HEK293 (cell line): Measurements from ENCODE around the gene TRPM2.

Experiments used
- CTCF ChIA-PET: fragments of 350-600 bp; formaldehyde crosslinking; extraction: SDS; loops from one replicate; lab custom pipeline; 2021; ENCODE audit warnings: antibody characterized with exemption; lab: Yijun Ruan, JAX
- POLR2A ChIA-PET: fragments of 300-600 bp; formaldehyde crosslinking; extraction: SDS; loops from one replicate; lab custom pipeline; 2020; ENCODE audit warnings: antibody characterized with exemption, inconsistent platforms; lab: Yijun Ruan, JAX
- H3K27ac ChIP-seq: fragments of 200-500 bp; sonication (Bioruptor generic); 2 replicates; pipeline ENCODE4 v1.5.1; 2014; ENCODE audit warnings: low read depth, low read length, control low read depth, inconsistent platforms; ENCODE audit errors: extremely low read depth
- H3K36me3 ChIP-seq, 2 experiments: fragments of 200-500 bp in 1 of 2; sonication (Bioruptor generic) in 1 of 2; 1 replicate in 1 of 2; 2 replicates in 1 of 2; pipeline ENCODE4 v1.5.1; 2014 to 2017; ENCODE audit warnings: inconsistent platforms in 2 of 2, low read length in 2 of 2; ENCODE audit not compliant: control insufficient read depth in 2 of 2, insufficient read depth in 1 of 2
- H3K4me1 ChIP-seq: fragments of 200-500 bp; sonication (Bioruptor generic); 2 replicates; pipeline ENCODE4 v1.5.1; 2014; ENCODE audit warnings: mild to moderate bottlenecking, low read length, inconsistent platforms; ENCODE audit not compliant: control insufficient read depth, insufficient read depth
- H3K4me3 ChIP-seq: 2 replicates; pipeline ENCODE4 v1.5.1; 2011; ENCODE audit warnings: low read depth, mild to moderate bottlenecking, control low read depth, low read length, moderate library complexity
- H3K9me3 ChIP-seq: fragments of 200-500 bp; sonication (Bioruptor generic); 2 replicates; pipeline ENCODE4 v1.5.1; 2014; ENCODE audit warnings: low read depth, low read length, inconsistent platforms; ENCODE audit not compliant: control insufficient read depth, insufficient read depth
- FEZF1 ChIP-seq: fragments of 450-650 bp; formaldehyde crosslinking; IDR thresholded peaks from 2 replicates; pipeline ENCODE4 v1.5.1; 2016; ENCODE audit warnings: missing biosample characterization, missing genetic modification characterization
- GLIS1 ChIP-seq: fragments of 450-650 bp; formaldehyde crosslinking; IDR thresholded peaks from 2 replicates; pipeline ENCODE4 v1.5.1; 2016; ENCODE audit warnings: missing biosample characterization, missing genetic modification characterization
- HOXC10 ChIP-seq: sonication (generic); formaldehyde crosslinking; IDR thresholded peaks from 2 replicates; pipeline ENCODE4 v1.8.1; 2023; ENCODE audit warnings: mild to moderate bottlenecking, missing genetic modification reagents
- KLF1 ChIP-seq: fragments of 450-650 bp; formaldehyde crosslinking; IDR thresholded peaks from 2 replicates; pipeline ENCODE4 v1.5.1; 2016; ENCODE audit warnings: missing biosample characterization, missing genetic modification characterization
- KLF16 ChIP-seq: fragments of 450-650 bp; formaldehyde crosslinking; IDR thresholded peaks from 2 replicates; pipeline ENCODE4 v1.5.1; 2017; ENCODE audit warnings: missing biosample characterization, missing genetic modification characterization
- MYNN ChIP-seq: fragments of 450-650 bp; formaldehyde crosslinking; IDR thresholded peaks from 2 replicates; pipeline ENCODE4 v1.5.1; 2016; ENCODE audit warnings: missing biosample characterization, missing genetic modification characterization, borderline replicate concordance
- OSR2 ChIP-seq: fragments of 450-650 bp; formaldehyde crosslinking; IDR thresholded peaks from 2 replicates; pipeline ENCODE4 v1.5.1; 2016; ENCODE audit warnings: missing biosample characterization, missing genetic modification characterization
- PRDM1 ChIP-seq: fragments of 450-650 bp; formaldehyde crosslinking; IDR thresholded peaks from 2 replicates; pipeline ENCODE4; 2016; ENCODE audit warnings: missing biosample characterization, missing genetic modification characterization
- SALL2 ChIP-seq: fragments of 450-650 bp; formaldehyde crosslinking; IDR thresholded peaks from 2 replicates; pipeline ENCODE4 v1.5.0; 2017; ENCODE audit warnings: missing biosample characterization, mild to moderate bottlenecking, missing genetic modification characterization, borderline replicate concordance
- SCRT2 ChIP-seq: fragments of 450-650 bp; formaldehyde crosslinking; IDR thresholded peaks from 2 replicates; pipeline ENCODE4 v1.5.1; 2016; ENCODE audit warnings: missing biosample characterization, missing genetic modification characterization
- SETDB1 ChIP-seq: IDR thresholded peaks from one replicate; pipeline ENCODE4 v1.6.1; 2017; ENCODE audit warnings: mild to moderate bottlenecking, low read length, moderate library complexity, mixed read lengths; ENCODE audit not compliant: insufficient read length
- SP2 ChIP-seq: fragments of 450-650 bp; formaldehyde crosslinking; IDR thresholded peaks from 2 replicates; pipeline ENCODE4 v1.5.1; 2016; ENCODE audit warnings: missing biosample characterization, missing genetic modification characterization
- WT1 ChIP-seq: fragments of 450-650 bp; formaldehyde crosslinking; IDR thresholded peaks from 2 replicates; pipeline ENCODE4 v1.5.1; 2016; ENCODE audit warnings: missing biosample characterization, missing genetic modification characterization
- YY2 ChIP-seq: fragments of 450-650 bp; formaldehyde crosslinking; IDR thresholded peaks from 2 replicates; pipeline ENCODE4 v1.5.1; 2016; ENCODE audit warnings: missing biosample characterization, missing genetic modification characterization
- ZBTB20 ChIP-seq: fragments of 450-650 bp; formaldehyde crosslinking; IDR thresholded peaks from 2 replicates; pipeline ENCODE4 v1.5.1; 2016; ENCODE audit warnings: missing biosample characterization, missing genetic modification characterization
- ZBTB48 ChIP-seq: fragments of 450-650 bp; formaldehyde crosslinking; IDR thresholded peaks from 2 replicates; pipeline ENCODE4 v1.5.1; 2016; ENCODE audit warnings: missing biosample characterization, missing genetic modification characterization
- ZFP41 ChIP-seq: fragments of 450-650 bp; formaldehyde crosslinking; IDR thresholded peaks from 2 replicates; pipeline ENCODE4 v1.5.1; 2016; ENCODE audit warnings: missing biosample characterization, missing genetic modification characterization, borderline replicate concordance
- ZFP69B ChIP-seq: fragments of 450-650 bp; formaldehyde crosslinking; IDR thresholded peaks from 2 replicates; pipeline ENCODE4 v1.5.1; 2016; ENCODE audit warnings: missing biosample characterization, missing genetic modification characterization
- ZIC2 ChIP-seq: fragments of 450-650 bp; formaldehyde crosslinking; IDR thresholded peaks from 2 replicates; pipeline ENCODE4 v1.5.1; 2016; ENCODE audit warnings: missing biosample characterization, missing genetic modification characterization
- ZNF10 ChIP-seq: fragments of 450-650 bp; formaldehyde crosslinking; IDR thresholded peaks from 2 replicates; pipeline ENCODE4 v1.5.1; 2017; ENCODE audit warnings: missing biosample characterization, missing genetic modification characterization
- ZNF19 ChIP-seq: fragments of 450-650 bp; formaldehyde crosslinking; IDR thresholded peaks from 2 replicates; pipeline ENCODE4; 2016; ENCODE audit warnings: missing biosample characterization, missing genetic modification characterization, low read depth
- ZNF292 ChIP-seq: fragments of 450-650 bp; formaldehyde crosslinking; IDR thresholded peaks from 2 replicates; pipeline ENCODE4 v1.5.1; 2016; ENCODE audit warnings: low read depth, missing biosample characterization, missing genetic modification characterization, borderline replicate concordance
- ZNF311 ChIP-seq: fragments of 450-650 bp; formaldehyde crosslinking; IDR thresholded peaks from 2 replicates; pipeline ENCODE4 v1.5.1; 2017; ENCODE audit warnings: missing biosample characterization, missing genetic modification characterization, borderline replicate concordance
- ZNF354C ChIP-seq: fragments of 450-650 bp; formaldehyde crosslinking; IDR thresholded peaks from 2 replicates; pipeline ENCODE4 v1.5.1; 2016; ENCODE audit warnings: missing biosample characterization, missing genetic modification characterization, low read depth, borderline replicate concordance
- ZNF433 ChIP-seq: fragments of 450-650 bp; formaldehyde crosslinking; IDR thresholded peaks from 2 replicates; pipeline ENCODE4 v1.5.1; 2016; ENCODE audit warnings: missing biosample characterization, missing genetic modification characterization, low read depth
- ZNF510 ChIP-seq: fragments of 450-650 bp; formaldehyde crosslinking; IDR thresholded peaks from 2 replicates; pipeline ENCODE4 v1.5.1; 2018; ENCODE audit warnings: mild to moderate bottlenecking, missing genetic modification characterization, missing biosample characterization; ENCODE audit not compliant: insufficient replicate concordance
- ZNF561 ChIP-seq: fragments of 450-650 bp; IDR thresholded peaks from 2 replicates; pipeline ENCODE4 v1.5.1; 2018; ENCODE audit warnings: missing biosample characterization, missing genetic modification characterization, borderline replicate concordance
- ZNF596 ChIP-seq: fragments of 450-650 bp; IDR thresholded peaks from 2 replicates; pipeline ENCODE4 v1.5.0; 2018; ENCODE audit warnings: missing biosample characterization, mild to moderate bottlenecking, missing genetic modification characterization, moderate library complexity
- ZNF610 ChIP-seq: fragments of 450-650 bp; formaldehyde crosslinking; IDR thresholded peaks from 2 replicates; pipeline ENCODE4 v1.5.1; 2016; ENCODE audit warnings: missing biosample characterization, missing genetic modification characterization, borderline replicate concordance
- ZNF707 ChIP-seq: fragments of 450-650 bp; formaldehyde crosslinking; IDR thresholded peaks from 2 replicates; pipeline ENCODE4 v1.5.1; 2016; ENCODE audit warnings: missing biosample characterization, missing genetic modification characterization
- ZNF768 ChIP-seq: fragments of 450-650 bp; formaldehyde crosslinking; IDR thresholded peaks from 2 replicates; pipeline ENCODE4 v1.5.1; 2018; ENCODE audit warnings: missing biosample characterization, mild to moderate bottlenecking, missing genetic modification characterization
- ZNF843 ChIP-seq: fragments of 450-650 bp; formaldehyde crosslinking; IDR thresholded peaks from 2 replicates; pipeline ENCODE4 v1.5.1; 2016; ENCODE audit warnings: missing biosample characterization, missing genetic modification characterization
- ZSCAN23 ChIP-seq: fragments of 450-650 bp; formaldehyde crosslinking; IDR thresholded peaks from 2 replicates; pipeline ENCODE4 v1.5.1; 2016; ENCODE audit warnings: missing biosample characterization, missing genetic modification characterization
- TF ChIP-seq, protein P1 (sequence below): fragments of 450-650 bp; formaldehyde crosslinking; IDR thresholded peaks from 2 replicates; pipeline ENCODE4 v1.5.1; 2016; ENCODE audit warnings: missing biosample characterization, missing genetic modification characterization
- TF ChIP-seq, protein P2 (sequence below): fragments of 450-650 bp; formaldehyde crosslinking; IDR thresholded peaks from 2 replicates; pipeline ENCODE4 v1.5.1; 2016; ENCODE audit warnings: missing biosample characterization, missing genetic modification characterization
- TF ChIP-seq, protein P3 (sequence below): fragments of 450-650 bp; formaldehyde crosslinking; IDR thresholded peaks from 2 replicates; pipeline ENCODE4 v1.5.1; 2017; ENCODE audit warnings: missing biosample characterization, missing genetic modification characterization
- TF ChIP-seq, protein P4 (sequence below): fragments of 450-650 bp; formaldehyde crosslinking; IDR thresholded peaks from 2 replicates; pipeline ENCODE4 v1.5.1; 2016; ENCODE audit warnings: missing biosample characterization, missing genetic modification characterization
- TF ChIP-seq, protein P5 (sequence below): fragments of 450-650 bp; formaldehyde crosslinking; IDR thresholded peaks from 2 replicates; pipeline ENCODE4 v1.5.1; 2017; ENCODE audit warnings: missing biosample characterization, mild to moderate bottlenecking, missing genetic modification characterization, moderate library complexity

Gene TRPM2

DNA sequence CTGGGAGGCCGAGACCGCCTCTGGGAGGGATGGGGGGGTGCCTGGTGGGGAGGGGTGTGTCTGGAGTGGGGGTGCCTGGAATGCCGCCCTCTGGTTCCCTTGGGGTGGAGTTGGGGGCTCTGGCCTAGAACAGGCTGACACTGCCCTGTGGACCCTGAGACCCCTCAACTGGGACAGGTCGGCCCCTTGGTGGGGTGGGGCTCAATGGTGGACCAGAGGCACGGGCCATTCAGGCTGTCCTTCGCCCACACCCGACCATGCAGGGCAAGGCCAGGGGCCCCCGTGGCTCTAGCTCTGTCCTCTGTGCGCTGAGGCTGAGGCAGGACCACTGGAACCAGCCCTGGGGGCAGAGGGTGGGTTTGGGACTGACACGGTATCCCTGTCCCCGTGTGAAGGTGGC, 38.9 kb upstream of the TRPM2 start:
- CTCF ChIA-PET: interaction anchor here (0.6 kb wide), 1 partner anchor 12 kb away, joined by 4 read pairs; no protein-coding TSS in a partner anchor

DNA sequence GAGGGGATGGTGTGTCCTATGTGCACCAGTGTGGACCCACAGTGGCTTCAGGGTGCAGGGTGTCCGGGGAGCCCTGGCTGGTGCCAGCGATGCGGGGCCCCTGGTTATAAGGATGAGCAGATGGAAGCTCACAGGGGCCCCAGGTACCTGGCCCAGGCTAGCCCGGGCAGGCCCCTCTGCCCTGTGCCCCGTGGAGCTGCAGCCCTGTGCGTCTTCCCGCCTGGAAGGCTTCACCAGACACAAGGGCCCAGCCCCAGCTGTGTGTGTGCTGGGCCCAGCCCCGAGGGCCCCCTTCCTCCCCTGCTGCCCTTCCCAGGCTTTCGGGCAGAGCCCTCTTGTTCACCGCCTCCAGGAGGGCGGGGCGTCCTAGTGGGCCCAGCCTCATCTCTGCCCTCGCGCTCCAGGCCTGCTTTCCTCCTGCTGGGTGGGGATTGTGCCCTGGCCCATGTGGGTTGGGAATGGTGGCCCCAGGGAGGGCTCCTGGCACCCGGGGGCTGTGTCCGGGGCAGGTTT, 37.7 kb upstream of the TRPM2 start:
- Histone ChIP-seq H3K27ac (peak overlapping the region; percentile 46; the same call in 1 of the 2 replicates), H3K4me1 (no peaks in the 10 kb centered on the region), H3K36me3 (peaks cover 8 to 94% of the 10 kb centered on the region in 2 experiments; a peak in 2 of 3 replicates), H3K4me3 (no peak overlapping the region), H3K9me3 (no peaks in the 10 kb centered on the region)
- ChIA-PET CTCF (interaction anchor here (1.0 to 1.4 kb wide), 2 partner anchors 11 to 18 kb away, joined by 6 to 7 read pairs; no protein-coding TSS in a partner anchor), POLR2A (interaction anchor here (0.7 kb wide), 1 partner anchor 10 kb away, joined by 3 read pairs; no protein-coding TSS in a partner anchor)
- no peak for TF ChIP-seq ZNF707 (tag by site-specific recombination)
- no peak for TF ChIP-seq FEZF1 (tag by site-specific recombination)
- TF ChIP-seq SETDB1: no peak
- TF ChIP-seq ZNF510 (tag by site-specific recombination): no peak
- TF ChIP-seq ZNF19 (tag by site-specific recombination): no peak
- TF ChIP-seq WT1 (tag by site-specific recombination): no peak
- TF ChIP-seq, protein P1, sequence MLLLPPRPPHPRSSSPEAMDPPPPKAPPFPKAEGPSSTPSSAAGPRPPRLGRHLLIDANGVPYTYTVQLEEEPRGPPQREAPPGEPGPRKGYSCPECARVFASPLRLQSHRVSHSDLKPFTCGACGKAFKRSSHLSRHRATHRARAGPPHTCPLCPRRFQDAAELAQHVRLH: no peak
- no peak for TF ChIP-seq KLF16 (tag by site-specific recombination)
- TF ChIP-seq, protein P2, sequence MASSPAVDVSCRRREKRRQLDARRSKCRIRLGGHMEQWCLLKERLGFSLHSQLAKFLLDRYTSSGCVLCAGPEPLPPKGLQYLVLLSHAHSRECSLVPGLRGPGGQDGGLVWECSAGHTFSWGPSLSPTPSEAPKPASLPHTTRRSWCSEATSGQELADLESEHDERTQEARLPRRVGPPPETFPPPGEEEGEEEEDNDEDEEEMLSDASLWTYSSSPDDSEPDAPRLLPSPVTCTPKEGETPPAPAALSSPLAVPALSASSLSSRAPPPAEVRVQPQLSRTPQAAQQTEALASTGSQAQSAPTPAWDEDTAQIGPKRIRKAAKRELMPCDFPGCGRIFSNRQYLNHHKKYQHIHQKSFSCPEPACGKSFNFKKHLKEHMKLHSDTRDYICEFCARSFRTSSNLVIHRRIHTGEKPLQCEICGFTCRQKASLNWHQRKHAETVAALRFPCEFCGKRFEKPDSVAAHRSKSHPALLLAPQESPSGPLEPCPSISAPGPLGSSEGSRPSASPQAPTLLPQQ (tag by site-specific recombination): 0 out of 2 replicates have a peak, but pooled peaks have one; percentile 30
- no peak for TF ChIP-seq ZNF354C (tag by site-specific recombination)
- TF ChIP-seq, protein P3, sequence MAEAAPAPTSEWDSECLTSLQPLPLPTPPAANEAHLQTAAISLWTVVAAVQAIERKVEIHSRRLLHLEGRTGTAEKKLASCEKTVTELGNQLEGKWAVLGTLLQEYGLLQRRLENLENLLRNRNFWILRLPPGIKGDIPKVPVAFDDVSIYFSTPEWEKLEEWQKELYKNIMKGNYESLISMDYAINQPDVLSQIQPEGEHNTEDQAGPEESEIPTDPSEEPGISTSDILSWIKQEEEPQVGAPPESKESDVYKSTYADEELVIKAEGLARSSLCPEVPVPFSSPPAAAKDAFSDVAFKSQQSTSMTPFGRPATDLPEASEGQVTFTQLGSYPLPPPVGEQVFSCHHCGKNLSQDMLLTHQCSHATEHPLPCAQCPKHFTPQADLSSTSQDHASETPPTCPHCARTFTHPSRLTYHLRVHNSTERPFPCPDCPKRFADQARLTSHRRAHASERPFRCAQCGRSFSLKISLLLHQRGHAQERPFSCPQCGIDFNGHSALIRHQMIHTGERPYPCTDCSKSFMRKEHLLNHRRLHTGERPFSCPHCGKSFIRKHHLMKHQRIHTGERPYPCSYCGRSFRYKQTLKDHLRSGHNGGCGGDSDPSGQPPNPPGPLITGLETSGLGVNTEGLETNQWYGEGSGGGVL (tag by site-specific recombination): no peak
- 0 out of 2 replicates have a peak, but pooled peaks have one; percentile 28 for TF ChIP-seq SP2 (tag by site-specific recombination)
- TF ChIP-seq ZBTB20 (tag by site-specific recombination): no peak
- no peak for TF ChIP-seq ZBTB48 (tag by site-specific recombination)
- TF ChIP-seq SCRT2 (tag by site-specific recombination): no peak
- TF ChIP-seq ZNF561 (tag by site-specific recombination): no peak
- peak; percentile 73 for TF ChIP-seq KLF1
- no peak for TF ChIP-seq SALL2 (tag by site-specific recombination)
- TF ChIP-seq, protein P4, sequence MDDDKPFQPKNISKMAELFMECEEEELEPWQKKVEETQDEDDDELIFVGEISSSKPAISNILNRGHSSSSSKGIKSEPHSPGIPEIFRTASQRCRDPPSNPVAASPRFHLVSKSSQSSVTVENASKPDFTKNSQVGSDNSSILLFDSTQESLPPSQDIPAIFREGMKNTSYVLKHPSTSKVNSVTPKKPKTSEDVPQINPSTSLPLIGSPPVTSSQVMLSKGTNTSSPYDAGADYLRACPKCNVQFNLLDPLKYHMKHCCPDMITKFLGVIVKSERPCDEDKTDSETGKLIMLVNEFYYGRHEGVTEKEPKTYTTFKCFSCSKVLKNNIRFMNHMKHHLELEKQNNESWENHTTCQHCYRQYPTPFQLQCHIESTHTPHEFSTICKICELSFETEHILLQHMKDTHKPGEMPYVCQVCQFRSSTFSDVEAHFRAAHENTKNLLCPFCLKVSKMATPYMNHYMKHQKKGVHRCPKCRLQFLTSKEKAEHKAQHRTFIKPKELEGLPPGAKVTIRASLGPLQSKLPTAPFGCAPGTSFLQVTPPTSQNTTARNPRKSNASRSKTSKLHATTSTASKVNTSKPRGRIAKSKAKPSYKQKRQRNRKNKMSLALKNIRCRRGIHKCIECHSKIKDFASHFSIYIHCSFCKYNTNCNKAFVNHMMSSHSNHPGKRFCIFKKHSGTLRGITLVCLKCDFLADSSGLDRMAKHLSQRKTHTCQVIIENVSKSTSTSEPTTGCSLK (tag by site-specific recombination): no peak
- TF ChIP-seq ZIC2 (tag by site-specific recombination): peak; percentile 87
- no peak for TF ChIP-seq ZNF433 (tag by site-specific recombination)
- no peak for TF ChIP-seq OSR2 (tag by site-specific recombination)

More for the DNA sequence above, 38.9 kb upstream of the TRPM2 start:
- TF ChIP-seq YY2 (tag by site-specific recombination) (no peak), ZNF843 (tag by site-specific recombination) (no peak), GLIS1 (tag by site-specific recombination) (no peak), ZFP69B (tag by site-specific recombination) (no peak), ZNF10 (tag by site-specific recombination) (no peak), ZNF596 (tag by site-specific recombination) (no peak), ZSCAN23 (tag by site-specific recombination) (no peak), ZNF768 (tag by site-specific recombination) (no peak), PRDM1 (tag by site-specific recombination) (no peak), ZNF292 (tag by site-specific recombination) (no peak), ZFP41 (no peak), ZNF610 (no peak), ZNF311 (tag by site-specific recombination) (no peak), HOXC10 (no peak), MYNN (tag by site-specific recombination) (no peak)
- TF ChIP-seq, protein P5, sequence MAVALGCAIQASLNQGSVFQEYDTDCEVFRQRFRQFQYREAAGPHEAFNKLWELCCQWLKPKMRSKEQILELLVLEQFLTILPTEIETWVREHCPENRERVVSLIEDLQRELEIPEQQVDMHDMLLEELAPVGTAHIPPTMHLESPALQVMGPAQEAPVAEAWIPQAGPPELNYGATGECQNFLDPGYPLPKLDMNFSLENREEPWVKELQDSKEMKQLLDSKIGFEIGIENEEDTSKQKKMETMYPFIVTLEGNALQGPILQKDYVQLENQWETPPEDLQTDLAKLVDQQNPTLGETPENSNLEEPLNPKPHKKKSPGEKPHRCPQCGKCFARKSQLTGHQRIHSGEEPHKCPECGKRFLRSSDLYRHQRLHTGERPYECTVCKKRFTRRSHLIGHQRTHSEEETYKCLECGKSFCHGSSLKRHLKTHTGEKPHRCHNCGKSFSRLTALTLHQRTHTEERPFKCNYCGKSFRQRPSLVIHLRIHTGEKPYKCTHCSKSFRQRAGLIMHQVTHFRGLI (tag by site-specific recombination): no peak
- POLR2A ChIA-PET: no interaction called here
- no peaks in the 10 kb centered on the region for H3K4me1 ChIP-seq
- peaks cover 8 to 95% of the 10 kb centered on the region in 2 experiments; a peak in 2 of 3 replicates for H3K36me3 ChIP-seq
- no peak overlapping the region for H3K27ac ChIP-seq
- no peaks in the 10 kb centered on the region for H3K9me3 ChIP-seq
- no peak overlapping the region for H3K4me3 ChIP-seq
